ENCODE data around the gene PHLPP1. TPM values are rescaled to one million over a fixed set of nuclear protein-coding genes. Genes with fewer than 3 reads are reported as not detected.

The PHLPP1 gene
- total RNA-seq, 4 donors from 2014 or later = 15.7 to 21.8 (median 20.5) TPM

- Histone ChIP-seq H3K4me3 (no peak overlapping the region), H3K27ac (no peak overlapping the region), H3K4me1 (peaks cover 0 to 6% (median 0%) of the 10 kb centered on the region in 4 donors), H3K27me3 (no peaks in the 10 kb centered on the region), H3K9me3 (no peaks in the 10 kb centered on the region), H3K36me3 (no peaks in the 10 kb centered on the region)
- no peak for DNase-seq
- TF ChIP-seq POLR2A (IDR thresholded peaks at IDR 0.05) = no peak
- no peak for TF ChIP-seq CTCF (IDR thresholded peaks at IDR 0.05)
Measured at GRCh38 chr18:62812876-62813275, 97.5 kb downstream of the PHLPP1 start.

DNA sequence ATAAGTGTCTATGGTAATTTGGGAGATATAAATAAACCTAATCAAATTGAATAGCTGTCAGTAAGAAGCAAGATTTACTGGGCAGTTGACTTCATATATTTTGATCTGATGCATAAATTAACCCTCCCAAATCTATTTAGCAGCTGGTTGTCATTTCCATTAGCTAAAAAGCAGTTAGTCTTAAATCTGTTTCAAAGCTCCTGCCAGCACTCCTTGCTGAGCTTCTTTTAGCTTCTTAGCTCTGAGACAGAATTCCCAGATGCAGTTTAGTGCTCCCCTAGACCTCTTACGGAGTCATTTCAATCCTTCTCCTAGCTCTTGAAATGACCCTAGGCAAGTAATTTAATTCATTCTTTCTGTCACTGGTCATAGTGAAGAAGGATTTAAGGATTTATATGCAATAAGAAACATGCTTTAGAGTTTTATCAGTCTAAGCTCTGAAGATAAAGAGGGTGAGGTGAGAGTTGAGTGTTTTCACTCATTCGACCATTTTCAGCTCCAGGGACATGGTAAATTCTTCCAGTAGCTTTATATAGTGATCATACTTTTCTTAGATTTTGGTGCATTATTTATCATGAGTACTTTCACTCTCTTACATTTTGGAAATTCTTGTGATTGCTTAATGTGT is 98.9 kb downstream of the PHLPP1 start:
- DNase-seq = no peak
- no peak overlapping the region for H3K27ac ChIP-seq
- no peak for TF ChIP-seq CTCF (IDR thresholded peaks at IDR 0.05)
- TF ChIP-seq POLR2A (IDR thresholded peaks at IDR 0.05) = no peak

GRCh38 chr18:62825382-62825781 is 110.0 kb downstream of the PHLPP1 start:
- H3K27ac ChIP-seq = no peak overlapping the region
- no peaks in the 10 kb centered on the region for H3K27me3 ChIP-seq
- TF ChIP-seq POLR2A (IDR thresholded peaks at IDR 0.05) = no peak
- TF ChIP-seq CTCF (IDR thresholded peaks at IDR 0.05) = no peak
- peaks cover 0 to 4% (median 0%) of the 10 kb centered on the region in 3 donors for H3K36me3 ChIP-seq
- no peak for DNase-seq
- H3K4me3 ChIP-seq = no peak overlapping the region
- no peaks in the 10 kb centered on the region for H3K4me1 ChIP-seq
- H3K9me3 ChIP-seq = no peaks in the 10 kb centered on the region

More for the DNA sequence above, 98.9 kb downstream of the PHLPP1 start:
- no peaks in the 10 kb centered on the region for H3K27me3 ChIP-seq
- H3K4me1 ChIP-seq = peaks cover 0 to 6% (median 0%) of the 10 kb centered on the region in 4 donors
- H3K9me3 ChIP-seq = no peaks in the 10 kb centered on the region
- H3K36me3 ChIP-seq = no peaks in the 10 kb centered on the region
- H3K4me3 ChIP-seq = no peak overlapping the region

DNA sequence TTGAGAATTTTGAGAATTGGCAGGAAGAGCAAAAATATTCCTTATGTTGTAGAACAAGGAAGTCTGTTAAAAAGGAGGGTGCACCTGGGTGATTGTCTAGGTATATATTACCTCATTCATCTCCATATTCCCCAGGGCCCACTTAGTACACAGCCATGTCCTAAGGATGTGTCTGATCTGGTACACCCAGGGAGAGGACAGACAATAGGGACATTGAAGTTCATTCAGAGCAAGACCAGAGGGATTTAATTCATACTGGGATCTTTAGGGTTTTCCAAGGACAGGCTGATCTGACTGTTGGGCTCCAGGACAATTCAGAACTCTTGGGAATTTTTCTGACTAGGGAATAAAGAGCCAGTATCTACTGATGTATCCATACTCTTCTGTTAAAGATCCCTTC is 112.1 kb downstream of the PHLPP1 start:
- Histone ChIP-seq H3K27me3 (no peaks in the 10 kb centered on the region), H3K36me3 (peaks cover 0 to 8% (median 0%) of the 10 kb centered on the region in 3 donors), H3K4me1 (peaks cover 0 to 4% (median 0%) of the 10 kb centered on the region in 4 donors), H3K27ac (no peak overlapping the region), H3K9me3 (no peaks in the 10 kb centered on the region), H3K4me3 (no peak overlapping the region)
- DNase-seq = no peak
- no peak for TF ChIP-seq CTCF (IDR thresholded peaks at IDR 0.05)
- no peak for TF ChIP-seq POLR2A (IDR thresholded peaks at IDR 0.05)

GRCh38 chr18:62828091-62828640 is 112.8 kb downstream of the PHLPP1 start:
- H3K36me3 ChIP-seq = peaks cover 0 to 8% (median 0%) of the 10 kb centered on the region in 3 donors

More at GRCh38 chr18:62828091-62828640, 112.8 kb downstream of the PHLPP1 start:
- TF ChIP-seq POLR2A (IDR thresholded peaks at IDR 0.05) = no peak
- no peak for TF ChIP-seq CTCF (IDR thresholded peaks at IDR 0.05)
- H3K27me3 ChIP-seq = no peaks in the 10 kb centered on the region
- no peak overlapping the region for H3K27ac ChIP-seq
- H3K4me3 ChIP-seq = no peak overlapping the region
- H3K9me3 ChIP-seq = no peaks in the 10 kb centered on the region
- peaks cover 0 to 7% (median 0%) of the 10 kb centered on the region in 4 donors for H3K4me1 ChIP-seq
- no peak for DNase-seq

All from Peyer's patch (tissue), 4 donors.